COLO668 (cell line): ENCODE results near the gene ZNF524.
A peak's percentile ranks its signal among the peaks of the same experiment; 100 is the strongest.

Experiments
- DNase-seq: peaks from one replicate; lab custom pipeline; 2025; ENCODE audit not compliant: unreplicated experiment; lab: John Stamatoyannopoulos, UW

ZNF524 gene

DNA sequence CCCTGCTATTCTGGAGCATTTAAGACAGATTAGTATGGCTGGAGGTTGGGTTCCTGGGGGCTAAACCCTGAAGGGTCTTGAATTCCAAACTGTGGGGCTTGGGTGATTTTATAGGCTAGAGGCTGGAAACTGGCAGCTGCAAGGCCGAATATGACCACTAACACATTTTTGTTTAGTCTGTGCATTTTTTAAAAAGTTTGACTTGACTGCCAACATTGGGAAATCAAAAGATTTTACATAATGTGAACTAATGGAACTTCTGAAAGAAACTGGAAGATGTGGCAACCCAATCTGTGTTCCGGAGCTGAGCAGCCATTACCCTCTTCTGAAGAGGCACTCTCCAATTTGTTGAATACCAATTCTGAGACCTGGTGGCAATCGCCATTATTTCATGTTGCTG lies 19.2 kb downstream of the ZNF524 start:
- no peak for DNase-seq

DNA sequence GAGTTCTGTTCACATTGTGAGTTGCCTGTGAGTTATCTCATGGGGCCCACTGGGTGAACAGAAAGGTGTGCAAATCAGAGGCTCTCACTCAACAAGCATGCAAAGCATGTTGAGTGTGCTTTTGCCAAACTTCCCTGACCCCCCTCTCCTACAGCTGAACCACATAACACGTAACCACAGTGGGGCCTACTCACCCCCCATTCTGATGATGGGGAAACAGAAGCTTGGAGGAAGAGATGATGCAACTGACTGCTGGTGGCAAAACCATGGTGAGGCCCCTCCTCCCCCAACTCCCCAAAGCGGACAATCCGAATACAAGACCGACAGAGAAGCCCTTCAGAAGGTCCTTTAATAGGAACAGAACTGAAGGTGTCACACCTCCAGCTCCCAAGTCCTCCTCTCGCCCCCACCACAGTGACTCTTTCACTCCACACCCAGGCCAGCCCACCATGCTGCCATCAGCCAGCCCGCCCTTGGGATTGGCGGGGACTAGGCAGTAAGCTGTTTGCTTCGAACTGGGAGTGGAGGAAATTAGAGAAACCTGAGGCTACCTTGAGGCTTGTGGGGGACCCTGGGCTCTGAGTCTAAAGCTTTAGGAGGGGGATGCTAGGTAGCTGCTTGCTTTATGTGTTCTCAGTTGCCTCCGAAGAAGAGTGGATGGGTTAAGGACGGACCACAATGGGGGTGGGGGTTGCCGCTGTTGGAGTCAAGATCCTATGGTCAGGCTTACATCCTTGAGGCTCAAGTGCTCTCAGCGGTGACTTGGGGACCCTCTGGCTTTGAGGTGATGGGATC lies 20.5 kb downstream of the ZNF524 start:
- no peak for DNase-seq

DNA sequence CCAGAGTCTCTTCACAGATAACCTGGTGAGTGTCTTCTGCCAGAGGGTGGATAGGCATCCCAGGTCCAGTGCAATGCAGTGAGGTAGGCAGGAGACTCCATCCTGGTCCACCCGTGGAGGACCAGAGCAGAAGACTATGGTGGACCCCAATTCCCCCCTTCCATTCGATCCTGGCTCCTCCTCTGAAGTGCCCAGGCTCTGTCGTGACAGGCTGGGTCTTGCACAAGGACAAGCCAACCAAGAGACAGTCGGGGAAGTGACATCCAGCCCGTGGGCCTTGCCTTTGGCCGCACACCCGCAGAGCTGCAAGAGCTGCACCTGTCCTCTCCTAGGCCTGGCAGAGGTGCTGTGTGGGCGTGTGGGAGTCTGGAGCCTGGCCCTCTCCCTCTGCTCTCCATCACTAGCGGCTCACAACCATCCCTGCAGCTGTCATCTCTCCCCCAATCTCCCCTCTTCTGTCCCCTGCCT lies 21.2 kb downstream of the ZNF524 start:
- no peak for DNase-seq

DNA sequence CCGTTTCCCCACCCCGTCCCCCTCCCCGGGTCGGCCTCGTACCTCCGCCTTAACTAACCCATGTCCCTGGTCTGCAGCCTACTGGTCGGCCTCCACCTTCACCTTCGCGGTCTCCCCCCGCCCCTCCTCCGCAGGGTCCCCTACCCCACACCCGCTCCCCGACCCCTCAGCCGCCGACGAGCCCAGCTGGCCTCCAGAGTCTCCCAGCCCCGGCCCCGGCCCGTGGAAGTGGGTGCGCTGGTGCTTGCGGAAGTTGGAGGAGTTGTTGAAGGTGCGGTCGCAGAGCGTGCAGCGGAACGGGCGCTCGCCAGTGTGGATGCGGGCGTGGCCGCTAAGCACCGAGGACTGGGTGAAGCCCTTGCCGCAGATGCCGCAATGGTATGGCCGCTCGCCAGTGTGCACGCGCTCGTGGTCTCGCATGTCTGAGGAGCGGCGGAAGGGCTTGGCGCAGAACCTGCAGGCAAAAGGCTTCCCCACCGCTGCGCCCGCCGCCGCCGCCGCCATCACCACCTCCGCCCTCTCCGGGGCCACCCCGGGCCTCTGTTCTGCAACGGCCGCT lies 21.7 kb downstream of the ZNF524 start:
- DNase-seq, result no peak

DNA sequence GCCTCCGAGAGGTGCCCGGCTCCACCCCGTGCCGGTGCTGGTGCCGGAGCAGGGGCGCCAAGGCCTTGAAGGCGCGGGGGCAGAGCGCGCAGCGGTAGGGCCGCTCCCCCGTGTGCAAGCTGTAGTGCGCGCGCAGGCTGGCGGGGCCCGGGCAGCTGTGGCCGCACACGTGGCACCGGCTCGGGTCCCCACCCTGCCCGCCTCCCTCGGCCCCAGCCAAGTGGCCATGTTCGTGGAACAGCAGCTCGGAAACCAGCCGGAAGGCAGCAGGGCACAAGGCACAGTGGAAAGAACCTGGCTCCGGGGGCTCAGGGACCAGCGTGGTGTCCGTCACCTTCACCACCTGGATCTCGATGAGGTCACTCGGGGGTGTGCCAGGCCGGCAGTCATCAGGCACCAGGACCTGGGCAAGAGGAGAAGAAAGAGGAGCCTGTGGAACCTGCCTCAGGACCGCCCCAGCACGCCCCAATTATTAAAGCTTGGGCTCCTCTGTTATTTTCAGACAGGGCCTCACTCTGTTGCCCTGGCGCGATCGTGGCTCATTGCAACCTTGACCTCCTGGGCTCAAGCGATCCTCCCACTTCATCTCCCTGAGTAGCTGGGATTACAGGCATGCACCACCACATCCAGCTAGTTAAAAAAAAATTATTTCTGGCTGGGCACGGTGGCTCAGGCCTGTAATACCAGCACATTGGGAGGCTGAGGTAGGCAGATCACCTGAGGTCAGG lies 22.3 kb downstream of the ZNF524 start:
- DNase-seq, result no peak

DNA sequence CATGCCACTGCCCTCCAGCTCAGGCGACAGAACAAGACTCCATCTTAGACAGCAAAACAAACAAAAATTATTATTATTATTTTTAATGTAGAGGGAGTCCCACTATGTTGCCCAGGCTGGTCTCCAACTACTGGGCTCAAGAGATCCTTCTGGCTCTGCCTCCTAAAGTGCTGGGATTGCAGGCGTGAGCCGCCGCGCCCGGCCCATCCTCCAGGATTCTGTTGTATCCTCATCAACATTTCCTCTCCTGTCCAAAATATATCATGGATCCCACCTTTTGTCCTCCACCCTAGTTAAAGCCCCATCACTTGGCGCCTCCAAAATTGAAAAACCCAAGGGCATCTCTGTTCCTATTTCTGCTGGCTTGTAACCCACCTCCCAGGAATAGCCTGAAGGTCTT lies 23.0 kb downstream of the ZNF524 start:
- no peak for DNase-seq

DNA sequence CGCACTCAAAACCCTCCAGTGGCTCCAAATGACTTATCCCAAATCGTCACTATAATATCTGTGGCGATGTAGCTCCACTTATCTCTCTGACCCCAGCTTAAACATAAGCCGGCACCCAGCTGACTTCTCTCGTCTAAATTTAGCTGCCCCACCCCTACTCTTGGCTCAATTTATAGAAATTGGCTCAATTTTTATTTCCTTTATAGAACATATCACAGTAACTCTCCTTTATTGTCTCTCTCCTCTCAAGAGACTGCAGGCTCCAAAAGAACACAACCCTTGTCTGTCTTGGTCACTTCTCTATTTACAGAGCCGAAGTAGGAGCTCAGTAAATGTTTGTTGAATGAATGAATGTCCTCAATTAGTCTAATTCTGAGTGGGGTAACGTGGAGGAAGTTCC lies 23.5 kb downstream of the ZNF524 start:
- no peak for DNase-seq

DNA sequence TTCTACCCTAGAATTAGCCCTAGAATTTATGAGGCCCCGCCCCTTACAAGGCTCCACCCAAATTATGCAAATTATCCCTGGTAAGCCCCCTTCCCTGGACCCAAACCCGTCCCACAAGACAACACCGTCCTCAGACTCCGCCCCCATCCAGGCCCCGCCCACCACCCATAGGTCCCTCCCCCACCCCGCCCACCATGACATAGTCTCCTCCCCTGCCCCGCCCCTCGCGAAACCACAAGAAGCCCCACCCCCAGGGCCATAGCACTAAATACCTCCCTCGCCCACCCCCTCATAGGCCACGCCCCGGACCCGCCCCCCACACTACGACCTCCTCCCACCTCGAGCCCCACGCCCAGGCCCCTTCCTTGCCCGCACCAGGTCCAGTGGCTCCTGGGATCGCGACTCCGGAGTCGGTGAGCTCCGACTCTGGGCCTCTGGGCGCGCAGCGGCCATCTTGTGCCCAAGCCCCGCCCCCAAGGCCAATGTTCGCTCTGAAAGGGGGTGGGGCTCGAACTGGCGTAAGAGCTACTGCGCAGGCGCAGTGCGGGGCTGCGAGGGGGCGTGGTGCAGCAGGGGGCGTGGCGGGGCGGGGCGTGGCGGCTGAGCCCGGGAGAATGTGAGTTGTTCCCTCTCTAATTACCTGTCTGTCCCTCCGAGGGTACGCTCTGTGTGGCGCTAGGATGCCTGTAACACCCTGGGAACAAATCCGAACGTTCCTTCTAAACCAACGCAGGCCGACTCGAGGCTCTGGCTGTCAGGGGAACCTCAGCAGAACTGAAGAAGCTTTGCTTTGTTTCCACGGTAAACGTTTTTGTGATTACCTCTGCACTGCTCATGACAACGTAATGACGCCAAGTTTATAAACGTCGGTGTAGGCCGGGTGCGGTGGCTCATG lies 24.3 kb downstream of the ZNF524 start, which contains the start of gene ZNF784:
Gene ZNF784, minus strand, starts transcription at position 458 of the 895 bp plus-strand sequence. Its CDS starts 5 bp downstream, at position 453.
- DNase-seq, result peak; percentile 95

DNA sequence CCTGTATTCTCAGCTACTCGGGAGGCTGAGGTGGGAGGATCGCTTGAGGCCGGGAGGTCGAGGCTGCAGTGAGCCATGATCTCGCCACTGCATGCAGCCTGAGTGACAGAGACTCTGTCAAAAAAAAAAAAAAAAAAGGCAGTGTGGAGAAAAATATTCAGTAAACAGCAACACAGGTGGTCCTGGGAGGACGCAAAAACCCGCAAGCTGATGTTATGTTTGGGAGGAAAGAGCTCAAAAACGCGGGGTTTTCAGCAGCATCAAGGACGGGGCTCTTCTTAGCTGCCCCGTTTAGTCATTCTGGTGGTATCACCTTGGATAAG lies 24.9 kb downstream of the ZNF524 start:
- DNase-seq, result no peak

DNA sequence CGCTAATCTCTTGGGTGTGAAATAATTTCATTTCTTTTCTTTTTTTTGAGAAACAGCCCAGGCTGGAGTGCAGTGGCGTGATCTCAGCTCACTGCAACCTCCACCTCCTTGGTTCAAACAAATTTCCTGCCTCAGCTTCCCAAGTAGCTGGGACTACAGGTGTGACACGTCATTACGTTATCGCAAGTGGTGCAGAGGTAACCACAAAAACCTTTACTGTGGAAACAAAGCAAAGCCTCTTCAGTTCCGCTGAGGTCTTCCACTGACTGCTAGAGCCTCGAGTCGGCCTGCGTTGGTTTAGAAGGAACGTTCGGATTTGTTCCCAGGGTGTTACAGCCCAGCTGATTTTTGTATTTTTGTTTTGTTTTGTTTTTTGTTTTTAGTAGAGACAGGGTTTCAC lies 26.3 kb downstream of the ZNF524 start:
- DNase-seq, result no peak

DNA sequence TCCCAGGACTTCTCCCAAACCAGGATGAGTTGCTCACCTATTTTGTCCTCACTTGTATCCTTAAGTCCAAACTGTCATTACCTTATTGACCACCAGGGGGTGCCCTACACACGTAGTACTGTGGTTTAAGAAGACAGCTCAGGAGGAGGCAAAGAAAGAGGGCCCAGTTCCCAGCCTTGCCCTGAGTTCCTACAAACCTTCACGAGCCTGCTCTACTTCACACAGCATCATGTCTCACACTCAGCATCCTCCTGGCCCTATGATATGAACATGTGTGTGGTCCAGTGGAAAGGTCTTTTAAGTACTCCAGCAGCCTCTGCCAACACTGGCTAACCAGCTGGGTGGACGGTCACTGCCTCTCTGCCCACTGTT lies 32.4 kb downstream of the ZNF524 start:
- DNase-seq, result peak; percentile 89

DNA sequence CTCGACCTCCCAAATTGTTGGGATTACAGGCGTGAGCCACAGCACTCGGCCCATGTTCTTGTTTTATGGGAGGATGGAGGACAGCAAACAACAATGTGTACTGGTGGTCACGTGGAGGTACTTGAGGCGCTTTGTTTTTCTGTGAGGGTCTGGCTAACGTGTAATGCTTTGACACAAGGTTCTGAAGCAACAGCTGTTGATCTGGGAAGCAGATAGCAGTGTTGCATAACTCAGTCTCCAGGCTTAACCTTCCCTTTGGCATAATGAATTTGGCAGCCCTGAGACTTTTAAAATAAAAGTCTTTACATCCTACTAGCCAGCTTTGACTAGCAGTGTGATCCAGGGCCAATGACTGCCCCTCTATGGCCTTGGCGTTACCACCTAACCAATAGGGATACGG lies 33.8 kb downstream of the ZNF524 start:
- DNase-seq, result peak; percentile 30

DNA sequence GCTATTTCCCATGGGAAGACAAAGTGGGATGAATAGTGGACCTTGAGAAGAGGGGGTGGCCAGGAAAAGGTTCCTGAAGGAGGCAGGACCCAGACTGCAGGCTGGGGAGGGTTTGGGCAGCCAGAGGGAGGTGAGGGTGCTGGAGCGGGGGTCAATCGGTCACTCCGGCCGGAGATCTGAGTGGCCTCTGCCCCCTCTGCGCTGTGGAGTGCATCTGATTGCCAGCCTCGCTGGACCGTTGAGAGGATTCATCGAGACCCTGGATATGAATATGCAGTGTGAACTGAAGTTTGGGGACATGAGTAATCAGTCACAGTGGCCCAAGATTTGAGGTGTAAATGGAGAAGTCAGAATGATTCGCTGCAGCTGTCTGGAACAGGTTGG lies 35.2 kb downstream of the ZNF524 start:
- DNase-seq, result no peak

DNA sequence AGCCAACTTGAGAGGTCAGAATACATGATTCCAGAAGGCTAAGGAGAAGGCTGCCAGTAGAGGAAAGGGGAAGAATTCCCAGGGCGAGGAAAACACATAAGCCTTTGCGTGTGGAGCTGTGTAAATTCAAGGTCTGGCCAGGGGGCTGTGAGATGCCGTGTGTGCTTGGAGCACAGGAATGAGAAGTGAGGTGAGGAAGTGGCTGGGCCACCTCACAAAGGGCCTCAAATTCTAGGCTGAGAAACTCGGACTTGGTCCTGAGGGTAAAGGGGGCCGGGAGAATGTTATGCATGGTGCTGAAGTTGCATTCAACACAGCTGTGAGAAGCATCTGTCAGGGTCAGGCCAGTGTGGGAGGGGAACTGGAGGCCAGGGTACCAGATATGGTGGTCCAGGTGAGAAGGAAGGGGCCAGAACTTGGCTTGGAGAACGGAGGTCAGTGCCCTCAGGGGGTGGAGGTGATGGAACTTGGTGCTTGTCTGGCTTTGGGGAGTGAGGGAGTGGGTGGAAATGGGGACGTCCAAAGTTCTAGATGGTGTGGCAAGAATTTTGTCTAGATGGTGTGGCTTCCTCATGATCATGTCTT lies 35.9 kb downstream of the ZNF524 start:
- DNase-seq, result no peak

DNA sequence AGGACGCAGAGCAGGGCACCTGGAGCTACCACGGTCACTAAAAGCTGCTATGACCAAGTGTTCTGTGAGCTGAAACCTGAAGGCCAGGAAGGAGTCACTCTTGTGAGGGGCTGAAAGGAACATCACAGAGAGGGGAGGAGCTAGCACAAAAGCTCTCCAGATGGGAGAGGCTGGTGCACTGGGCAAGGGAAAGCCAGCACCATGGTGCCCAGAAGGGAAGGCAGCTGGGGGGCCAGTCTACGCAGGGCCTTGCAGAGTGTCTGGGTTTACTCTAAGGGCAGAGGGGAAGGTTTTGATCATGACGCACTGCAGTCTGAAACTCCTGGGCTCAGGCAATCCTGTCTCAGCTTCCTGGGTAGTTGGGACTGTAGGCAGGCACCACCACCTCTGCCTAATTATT lies 36.6 kb downstream of the ZNF524 start:
- no peak for DNase-seq

DNA sequence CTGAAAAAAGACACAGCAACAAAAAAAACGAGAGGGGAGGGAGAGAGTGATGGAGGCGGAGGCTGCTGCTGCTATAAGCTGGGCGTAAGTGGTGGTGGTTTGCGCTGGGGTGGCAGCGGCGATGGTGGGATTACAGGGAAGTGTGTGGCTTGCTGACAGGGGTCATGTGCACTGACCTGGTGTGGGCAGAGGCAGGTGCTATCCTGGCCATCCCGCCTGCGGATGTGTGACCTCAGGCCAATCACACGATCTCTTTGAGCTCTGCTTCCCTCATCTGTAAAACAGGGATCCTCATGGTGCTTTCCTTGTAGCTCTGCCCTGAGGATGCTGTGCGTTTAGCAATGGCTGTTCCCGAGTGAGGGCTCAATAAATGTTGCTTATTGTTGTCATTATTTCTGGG lies 37.4 kb downstream of the ZNF524 start:
- DNase-seq, result no peak

DNA sequence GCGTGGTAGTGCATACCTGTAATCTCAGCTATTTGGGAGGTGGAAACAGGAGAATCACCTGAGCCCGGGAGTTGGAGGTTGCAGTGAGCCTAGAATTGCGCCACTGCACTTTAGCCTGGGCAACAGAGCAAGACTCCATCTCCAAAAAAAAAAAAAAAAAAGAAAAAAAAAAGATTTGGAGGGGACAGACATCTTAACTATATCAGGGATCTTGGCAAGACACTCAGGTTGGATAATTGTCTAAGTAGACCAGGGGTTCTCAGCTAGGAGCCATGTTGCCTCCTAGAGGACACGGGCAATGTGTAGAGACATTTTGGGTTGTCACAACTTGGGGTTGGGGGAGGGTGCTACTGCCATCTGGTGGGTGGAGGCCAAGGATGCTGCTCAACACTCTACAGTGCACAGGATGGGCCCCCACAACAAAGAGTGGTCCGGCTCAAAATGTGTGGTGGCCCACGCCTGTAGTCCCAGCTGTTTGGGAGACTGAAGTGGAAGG lies 38.8 kb downstream of the ZNF524 start:
- DNase-seq, result peak; percentile 37

DNA sequence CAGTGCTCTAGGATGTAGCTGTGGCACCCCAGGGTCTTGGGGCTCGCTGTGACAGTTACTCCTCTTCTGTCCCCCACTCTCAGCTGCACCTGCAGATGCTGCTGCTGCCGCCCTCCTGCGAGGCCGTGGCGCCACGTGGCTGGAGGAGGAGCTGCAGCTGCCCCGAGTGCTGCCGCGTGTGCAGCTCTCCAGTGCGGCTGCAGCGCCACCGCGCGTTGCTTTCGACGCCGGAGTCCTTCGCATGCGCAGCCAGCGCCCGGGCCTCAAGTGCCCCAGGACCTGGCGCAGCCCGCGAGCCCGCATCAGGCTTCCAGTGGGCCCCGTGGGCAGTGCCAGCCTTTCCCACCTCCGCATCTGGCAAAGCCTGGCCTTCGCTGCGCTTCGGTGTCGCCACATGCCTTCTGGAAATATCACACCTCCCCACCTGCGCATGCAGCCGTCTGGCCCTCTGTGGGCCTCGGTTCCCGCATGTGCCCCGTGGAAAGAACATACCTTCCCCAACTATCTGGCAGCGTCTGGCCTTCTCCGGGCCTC lies 40.0 kb downstream of the ZNF524 start:
- DNase-seq, result peak; percentile 91

DNA sequence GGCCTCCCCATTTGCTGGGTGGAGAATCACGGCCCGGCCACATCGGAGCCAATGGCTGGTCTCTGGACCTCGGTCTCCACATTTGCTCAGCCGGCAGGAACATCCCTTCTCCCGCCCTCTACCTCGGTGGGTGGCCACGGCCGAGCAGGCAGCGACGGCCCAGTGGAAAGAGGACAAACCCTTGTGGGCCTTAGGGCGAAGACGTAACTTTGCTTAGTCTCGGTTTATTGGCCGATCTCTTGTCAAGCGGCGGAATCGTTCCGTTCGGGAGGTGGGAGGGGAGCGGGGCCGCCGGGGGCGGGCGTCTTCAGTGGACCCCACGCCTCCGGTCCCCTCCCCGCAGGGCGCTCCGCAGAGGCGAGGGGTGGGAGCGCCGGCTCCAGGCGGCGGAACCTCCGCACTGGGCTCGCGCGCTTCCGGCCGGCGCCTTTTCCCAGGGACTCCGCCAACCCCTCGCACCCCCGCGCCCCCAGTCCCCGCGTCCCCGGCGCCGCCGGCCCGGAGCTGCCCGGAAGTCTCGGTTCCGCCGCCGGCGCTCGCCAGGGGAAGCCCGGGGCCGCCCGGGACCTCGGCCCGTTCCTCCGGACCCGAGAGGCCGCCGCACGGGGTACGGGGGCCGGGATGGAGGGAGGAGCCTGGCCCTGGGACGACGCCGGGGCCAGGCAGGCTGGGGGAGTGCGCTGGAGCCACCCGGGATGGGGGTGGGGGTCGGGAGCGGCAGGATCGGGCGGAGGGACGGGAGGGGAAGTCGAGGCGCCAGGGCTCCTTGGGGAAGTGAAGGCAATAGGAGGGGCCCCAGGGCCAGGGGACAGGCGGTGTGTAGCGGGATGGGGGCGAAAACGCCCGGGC lies 40.7 kb downstream of the ZNF524 start, which contains the start of gene ZNF580:
Gene ZNF580, plus strand, starts transcription at position 426 of the 849 bp plus-strand sequence. CDS start 1,507 bp downstream, outside the sequence.
- peak; percentile 82 for DNase-seq
